Left lung (tissue), 10 donors: ENCODE data around the gene TSEN2. TPM values are rescaled to one million over a fixed set of nuclear protein-coding genes. Genes with fewer than 3 reads are reported as not detected.
"Not testable (repeated sequence)": the region's sequence is repeated elsewhere in the genome, so short reads cannot be mapped to it uniquely, and the experiment has no call there.

ENCODE experiments used
- ATAC-seq: fragments of 200-7000 bp; cut with Tn5 transposase; one replicate; pipeline ENCODE4 v1.9.1; 2020; ENCODE audit warnings: moderate library complexity
- DNase-seq, 4 donors: peaks; one replicate each; pipeline ENCODE4 v3.0.0-alpha.2; 2013 to 2020
- H3K27ac ChIP-seq, 2 donors: fragments of 200-600 bp; sonication (generic) in 1 of 2; one replicate each; pipeline versions ENCODE4 v1.5.0 to v1.8.0; 2020 to 2021
- H3K27me3 ChIP-seq, 2 donors: fragments of 200-600 bp; sonication (generic) in 1 of 2; one replicate each; pipeline versions ENCODE4 v1.5.0 to v1.8.0; 2020 to 2021
- H3K36me3 ChIP-seq, 2 donors: fragments of 200-600 bp; sonication (generic) in 1 of 2; one replicate each; pipeline versions ENCODE4 v1.5.0 to v1.8.0; 2020 to 2021
- H3K4me1 ChIP-seq, 2 donors: fragments of 200-600 bp; one replicate each; pipeline ENCODE4 v1.8.0; 2021
- H3K4me3 ChIP-seq, 2 donors: fragments of 200-600 bp; sonication (generic) in 1 of 2; one replicate each; pipeline versions ENCODE4 v1.5.0 to v1.8.0; 2020 to 2021; ENCODE audit warnings: mild to moderate bottlenecking in 1 of 2
- H3K9me3 ChIP-seq, 2 donors: fragments of 200-600 bp; sonication (generic) in 1 of 2; one replicate each; pipeline versions ENCODE4 v1.5.0 to v1.8.0; 2020 to 2021
- CTCF ChIP-seq, 2 donors: fragments of 200-600 bp; sonication (generic) in 1 of 2; IDR thresholded peaks; one replicate each; pipeline versions ENCODE4 v1.5.0 to v1.8.0; 2021; ENCODE audit warnings: antibody characterized with exemption in 2 of 2
- intact Hi-C, 2 donors: fragments of 100-400 bp; cut with DNase I; formaldehyde crosslinking; loops; one replicate each; pipeline versions ENCODE4 v1.11.2 to v1.14.2; 2022
- polyA plus RNA-seq, 6 donors: library from polyadenylated mRNA; unstranded; fragments of 120-200 nt; gene quantifications; one replicate each; pipeline ENCODE4 v1.2.1, GENCODE V29; 2013; ENCODE audit not compliant: insufficient read length in 6 of 6
- total RNA-seq, 2 donors: library from RNA; stranded (reverse); fragmentation: NEBNext Ultra II Directional; extraction: Animal tissue kit (Norgen Biotek cat#: 25700); gene quantifications; one replicate each; pipeline ENCODE4 v1.2.1, GENCODE V29; 2021
- donor health status: DM: no; HTN: yes; CAD: no.
- donor health status: DM: no; HTN: no; CAD: no.

Gene TSEN2
- total and polyA plus RNA-seq, 8 donors = 8.1 to 29.1 (median 22.3) TPM

DNA sequence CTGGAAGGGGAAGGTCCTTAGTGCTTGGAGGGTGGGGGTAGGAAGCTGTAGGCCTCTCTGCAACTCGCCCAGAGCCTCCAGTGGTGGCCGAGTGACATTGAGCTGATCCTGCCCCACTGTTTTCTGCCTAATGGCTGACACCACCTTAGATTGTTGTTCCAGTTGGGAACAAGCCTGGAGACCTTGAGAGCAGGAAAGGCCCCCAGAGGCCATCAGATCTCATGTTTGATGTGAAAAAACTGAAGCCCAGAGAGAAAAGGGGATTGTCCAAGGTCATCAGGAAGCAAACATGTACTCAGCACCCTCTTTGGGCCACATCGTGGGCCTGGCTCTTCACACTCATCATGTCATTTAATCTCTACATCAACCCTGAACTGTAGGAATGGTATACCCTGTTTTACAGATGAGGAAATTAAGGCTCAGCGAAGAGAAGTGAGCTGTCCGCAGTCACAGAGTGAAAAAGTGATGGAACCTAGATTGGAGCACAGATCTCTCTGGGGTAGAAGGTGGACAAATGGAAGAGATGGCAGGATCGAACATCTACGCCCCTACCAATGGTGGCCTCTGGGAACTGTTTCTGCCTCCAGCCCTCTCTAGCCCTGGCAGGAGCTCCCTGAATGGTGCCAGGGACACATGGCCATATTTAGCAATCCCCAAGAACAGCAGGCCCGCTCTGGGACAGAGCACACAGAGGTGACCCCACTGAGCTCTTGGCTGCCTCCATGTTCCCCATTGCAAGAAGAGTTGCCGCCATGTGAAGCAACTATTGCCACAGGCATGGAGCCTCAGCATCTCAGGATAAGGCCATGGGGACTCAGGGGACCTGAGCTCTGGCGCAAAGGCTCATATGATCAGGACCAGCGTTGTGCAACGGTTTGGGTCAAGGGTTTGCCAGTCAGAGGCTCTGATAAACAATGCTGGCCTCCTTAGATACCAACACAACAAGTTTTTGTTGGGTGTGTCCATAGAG lies 31.6 kb upstream of the TSEN2 start:
- H3K36me3 ChIP-seq = no peaks in the 10 kb centered on the region
- H3K4me1 ChIP-seq = no peaks in the 10 kb centered on the region
- intact Hi-C loops = no loop called here
- ATAC-seq (peak; percentile 33), DNase-seq (no peak)
- no peaks in the 10 kb centered on the region for H3K27me3 ChIP-seq
- H3K4me3 ChIP-seq = no peak overlapping the region
- H3K27ac ChIP-seq = no peak overlapping the region
- no peak for TF ChIP-seq CTCF (IDR thresholded peaks at IDR 0.05)
- H3K9me3 ChIP-seq = no peaks in the 10 kb centered on the region

DNA sequence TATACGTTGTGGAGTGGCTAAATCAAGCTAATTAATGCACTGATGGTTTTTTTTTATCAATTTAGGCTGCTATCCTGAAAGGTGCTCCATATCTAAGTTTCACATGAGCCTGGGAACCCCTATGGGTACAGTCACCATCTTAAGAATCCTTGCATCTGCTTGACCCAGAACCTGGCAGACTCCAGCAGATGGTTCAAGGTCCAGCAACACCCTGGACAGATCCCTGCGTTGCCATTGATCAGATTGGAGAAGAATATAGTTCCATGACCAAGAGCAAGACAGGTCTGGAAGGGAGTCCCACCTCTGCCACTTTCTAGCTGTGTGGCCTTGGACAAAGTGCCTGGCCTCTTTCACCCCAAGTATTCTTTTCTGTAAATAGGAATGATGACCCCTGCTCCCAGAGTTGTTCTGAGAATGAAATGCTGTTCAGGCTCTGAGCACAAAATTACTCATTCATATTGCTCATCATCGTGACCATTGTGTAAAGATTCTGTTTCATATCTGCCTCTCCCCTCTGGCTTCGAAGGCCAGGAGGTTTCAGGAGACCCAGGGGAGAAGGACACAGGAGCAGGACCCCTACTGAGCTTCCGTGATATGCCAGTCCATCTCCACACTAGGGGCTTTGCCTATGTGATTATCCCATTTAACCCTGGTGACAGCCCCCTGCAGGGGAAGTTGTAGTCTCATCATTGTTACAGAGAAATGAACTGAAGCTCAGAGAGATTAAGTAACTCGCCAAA lies 30.0 kb upstream of the TSEN2 start:
- DNase-seq (no peak), ATAC-seq (no peak)
- Histone ChIP-seq H3K27me3 (no peaks in the 10 kb centered on the region), H3K9me3 (no peaks in the 10 kb centered on the region), H3K4me3 (no peak overlapping the region), H3K4me1 (peaks cover 0 to 11% of the 10 kb centered on the region in 2 donors), H3K36me3 (no peaks in the 10 kb centered on the region), H3K27ac (no peak overlapping the region)
- intact Hi-C loops = no loop called here
- no peak for TF ChIP-seq CTCF (IDR thresholded peaks at IDR 0.05)

GRCh38 chr3:12454816-12455121 lies 29.5 kb upstream of the TSEN2 start:
- H3K9me3 ChIP-seq = no peaks in the 10 kb centered on the region
- intact Hi-C loops = no loop called here
- H3K27ac ChIP-seq = no peak overlapping the region
- DNase-seq = no peak
- no peaks in the 10 kb centered on the region for H3K27me3 ChIP-seq
- no peaks in the 10 kb centered on the region for H3K36me3 ChIP-seq
- no peak overlapping the region for H3K4me3 ChIP-seq
- H3K4me1 ChIP-seq = peaks cover 0 to 14% of the 10 kb centered on the region in 2 donors
- ATAC-seq = no peak
- TF ChIP-seq CTCF (IDR thresholded peaks at IDR 0.05) = no peak

- DNase-seq = no peak
- no peak overlapping the region for H3K27ac ChIP-seq
- intact Hi-C loops = no loop called here
- H3K9me3 ChIP-seq = no peaks in the 10 kb centered on the region
- H3K4me3 ChIP-seq = no peak overlapping the region
- no peaks in the 10 kb centered on the region for H3K27me3 ChIP-seq
- ATAC-seq = no peak
- no peaks in the 10 kb centered on the region for H3K36me3 ChIP-seq
- TF ChIP-seq CTCF (IDR thresholded peaks at IDR 0.05) = no peak
- H3K4me1 ChIP-seq = peaks cover 0 to 14% of the 10 kb centered on the region in 2 donors
These were observed 28.5 kb upstream of the TSEN2 start for GRCh38 chr3:12455740-12456139.

DNA sequence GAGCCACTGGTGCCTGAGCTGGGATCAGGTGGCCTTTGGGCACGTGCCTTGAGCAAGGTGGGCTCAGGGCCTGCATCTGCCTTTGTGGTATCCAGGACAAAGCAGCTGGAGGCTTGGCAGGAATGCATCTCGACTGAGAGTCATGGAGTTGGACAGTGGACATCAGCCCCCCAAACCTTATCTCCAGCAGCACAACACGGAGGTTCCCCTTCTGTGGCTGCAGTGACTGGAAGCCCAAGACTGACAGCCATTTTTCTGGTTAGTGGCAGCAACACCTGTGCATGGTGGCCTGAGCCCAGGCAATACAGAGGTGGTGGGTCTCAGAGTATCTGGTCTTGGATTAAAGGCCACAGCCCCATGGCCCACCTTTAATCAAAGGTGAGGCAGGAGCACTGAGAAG lies 27.8 kb upstream of the TSEN2 start:
- H3K9me3 ChIP-seq = no peaks in the 10 kb centered on the region
- ATAC-seq (no peak), DNase-seq (no peak)
- no peak overlapping the region for H3K4me3 ChIP-seq
- H3K27ac ChIP-seq = no peak overlapping the region
- peaks cover 0 to 14% of the 10 kb centered on the region in 2 donors for H3K4me1 ChIP-seq
- H3K36me3 ChIP-seq = no peaks in the 10 kb centered on the region
- H3K27me3 ChIP-seq = no peaks in the 10 kb centered on the region
- intact Hi-C loops = no loop called here
- TF ChIP-seq CTCF (IDR thresholded peaks at IDR 0.05) = no peak

- peaks cover 0 to 22% of the 10 kb centered on the region in 2 donors for H3K4me1 ChIP-seq
- ATAC-seq, H3K27me3 ChIP-seq, H3K36me3 ChIP-seq, H3K9me3 ChIP-seq, H3K27ac ChIP-seq, intact Hi-C loops, H3K4me3 ChIP-seq, DNase-seq: not testable (repeated sequence)
These were observed 26.9 kb upstream of the TSEN2 start for GRCh38 chr3:12457380-12457779.
